ENCODE data around the gene EXOC6B. TPM values are rescaled to one million over a fixed set of nuclear protein-coding genes. Genes with fewer than 3 reads are reported as not detected.
A peak's percentile ranks its signal among the peaks of the same experiment; 100 is the strongest.
"Not testable (repeated sequence)": the region's sequence is repeated elsewhere in the genome, so short reads cannot be mapped to it uniquely, and the experiment has no call there.

The EXOC6B gene
- total RNA-seq, 1 donor from 2014 or later: 45.3 TPM

- DNase-seq: no peak
These were observed 282.2 kb downstream of the EXOC6B start for GRCh38 chr2:72543497-72544216.

- peak; percentile 9 for DNase-seq
These were observed 286.7 kb downstream of the EXOC6B start for GRCh38 chr2:72539071-72539552.

GRCh38 chr2:72538486-72538885 lies 287.3 kb downstream of the EXOC6B start:
- DNase-seq: no peak

GRCh38 chr2:72535586-72535985 lies 290.2 kb downstream of the EXOC6B start:
- DNase-seq: not testable (repeated sequence)

GRCh38 chr2:72533765-72534164 lies 292.1 kb downstream of the EXOC6B start:
- no peak for DNase-seq

- DNase-seq: no peak
These were observed 298.4 kb downstream of the EXOC6B start for GRCh38 chr2:72527424-72527823.

GRCh38 chr2:72526623-72527022 lies 299.2 kb downstream of the EXOC6B start:
- no peak for DNase-seq

- no peak for DNase-seq
These were observed 301.8 kb downstream of the EXOC6B start for GRCh38 chr2:72524071-72524470.

GRCh38 chr2:72515696-72516095 lies 310.1 kb downstream of the EXOC6B start:
- DNase-seq: no peak

- no peak for DNase-seq
These were observed 312.8 kb downstream of the EXOC6B start for GRCh38 chr2:72513011-72513410.

- DNase-seq: no peak
These were observed 313.5 kb downstream of the EXOC6B start for GRCh38 chr2:72512376-72512775.

- no peak for DNase-seq
These were observed 313.9 kb downstream of the EXOC6B start for GRCh38 chr2:72511906-72512305.

GRCh38 chr2:72497763-72498162 lies 328.1 kb downstream of the EXOC6B start:
- no peak for DNase-seq

GRCh38 chr2:72496479-72496878 lies 329.4 kb downstream of the EXOC6B start:
- DNase-seq: no peak

- DNase-seq: no peak
These were observed 331.4 kb downstream of the EXOC6B start for GRCh38 chr2:72494392-72494791.

GRCh38 chr2:72484622-72485021 lies 341.2 kb downstream of the EXOC6B start:
- DNase-seq: not testable (repeated sequence)

- DNase-seq: peak; percentile 11
These were observed 342.5 kb downstream of the EXOC6B start for GRCh38 chr2:72483346-72483745.

- no peak for DNase-seq
These were observed 350.6 kb downstream of the EXOC6B start for GRCh38 chr2:72475246-72475645.

- DNase-seq: no peak
These were observed 367.9 kb downstream of the EXOC6B start for GRCh38 chr2:72457801-72458516.

- DNase-seq: no peak
These were observed 371.6 kb downstream of the EXOC6B start for GRCh38 chr2:72454189-72454588.

- no peak for DNase-seq
These were observed 383.6 kb downstream of the EXOC6B start for GRCh38 chr2:72442270-72442669.

GRCh38 chr2:72439892-72440291 lies 385.9 kb downstream of the EXOC6B start:
- no peak for DNase-seq

GRCh38 chr2:72438364-72438763 lies 387.5 kb downstream of the EXOC6B start:
- no peak for DNase-seq

- no peak for DNase-seq
These were observed 394.1 kb downstream of the EXOC6B start for GRCh38 chr2:72431737-72432136.

Data from skin of body (tissue), 2 donors.